HuH-7.5 (cell line): Measurements from ENCODE around the gene DENND1A.
"Not testable (repeated sequence)": the region's sequence is repeated elsewhere in the genome, so short reads cannot be mapped to it uniquely, and the experiment has no call there.

Experiments used
- DNase-seq: peaks from one replicate; pipeline ENCODE4 v3.0.0; 2011; ENCODE audit warnings: low spot score

DENND1A gene

DNA sequence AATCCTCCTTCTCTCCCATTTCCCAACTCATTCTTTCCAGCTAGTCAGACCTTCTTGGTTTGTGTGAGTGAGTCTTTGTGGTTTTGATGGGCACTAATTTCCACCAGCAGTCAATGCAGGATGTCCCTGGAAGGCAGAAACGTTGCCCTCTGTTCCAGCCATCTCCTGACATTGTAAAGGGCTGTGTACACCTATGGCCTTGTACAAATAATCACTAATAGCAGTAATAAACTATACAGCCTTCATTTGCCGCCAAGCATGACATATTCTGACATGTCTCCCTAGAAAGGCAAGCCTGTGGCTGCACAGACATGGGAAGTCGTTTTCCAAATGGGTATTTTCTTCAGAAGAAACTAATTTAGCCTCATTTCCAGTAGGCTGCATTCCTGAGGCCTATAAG lies 18.4 kb upstream of the DENND1A start:
- no peak for DNase-seq

DNA sequence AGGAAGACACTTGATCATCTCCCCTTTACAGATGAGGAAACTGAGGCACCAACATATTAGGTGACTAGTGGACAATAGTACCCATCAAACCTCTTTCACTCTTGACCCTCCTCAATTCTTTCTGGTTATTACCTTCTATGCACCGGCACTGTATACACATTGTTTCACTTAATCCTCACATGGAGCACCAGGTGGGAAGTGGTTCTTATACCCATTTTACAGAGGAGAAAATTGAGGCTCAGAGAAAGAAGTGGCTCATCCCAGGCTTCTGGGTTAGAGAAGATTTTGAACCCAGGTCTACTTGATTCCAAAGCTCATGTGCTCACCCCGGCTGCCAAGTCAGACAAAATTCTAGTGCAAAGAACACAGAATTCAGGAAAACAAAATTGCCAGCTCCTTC lies 17.4 kb upstream of the DENND1A start:
- no peak for DNase-seq

DNA sequence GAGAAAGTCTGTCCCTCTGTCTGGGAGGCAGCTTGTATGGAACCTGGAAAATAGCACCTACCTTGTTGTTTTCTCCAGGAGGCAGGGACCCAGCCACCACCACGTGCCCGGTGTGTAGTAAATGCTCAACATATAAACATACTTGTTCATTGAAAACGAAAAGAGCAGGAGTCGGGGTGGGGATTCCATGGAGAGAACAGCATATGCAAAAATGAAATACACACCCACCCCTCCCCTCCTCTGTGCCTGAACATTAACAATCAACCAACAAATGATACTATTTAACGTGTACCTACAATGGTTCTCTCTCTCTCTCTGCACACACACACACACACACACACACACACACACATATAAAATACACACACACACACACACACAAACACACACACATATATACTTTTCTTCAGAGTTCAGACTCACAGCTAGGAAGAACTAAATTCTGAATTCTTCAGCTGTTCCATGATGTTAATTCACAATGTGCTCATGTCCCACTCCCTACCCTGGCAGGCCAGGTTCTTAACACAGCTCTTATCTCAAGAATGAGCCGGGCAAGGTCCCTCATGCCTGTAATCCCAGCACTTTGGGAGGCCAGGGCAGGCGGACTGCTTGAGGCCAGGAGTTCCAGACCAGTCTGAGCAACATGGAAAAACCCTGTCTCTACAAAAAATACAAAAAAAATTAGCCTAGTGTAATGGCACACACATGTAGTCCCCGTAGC lies 16.3 kb upstream of the DENND1A start:
- DNase-seq: no peak

DNA sequence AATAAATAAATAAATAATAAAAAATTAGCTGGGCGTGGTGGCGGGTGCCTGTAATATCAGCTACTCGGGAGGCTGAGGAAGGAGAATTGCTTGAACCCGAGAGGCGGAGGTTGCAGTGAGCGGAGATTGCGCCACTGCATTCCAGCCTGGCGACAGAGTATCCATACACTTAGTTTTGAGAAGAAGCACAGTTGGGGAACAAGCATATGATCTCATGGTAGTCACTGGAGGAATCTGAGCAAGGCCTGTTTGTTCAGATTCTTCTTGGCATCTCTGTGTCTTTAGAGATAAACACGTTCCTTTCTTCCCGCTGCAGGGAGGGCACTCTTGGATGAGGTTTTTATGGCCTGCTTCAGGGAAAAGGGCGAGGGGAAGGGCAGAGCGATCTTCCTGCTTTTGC lies 15.6 kb upstream of the DENND1A start:
- DNase-seq: no peak

DNA sequence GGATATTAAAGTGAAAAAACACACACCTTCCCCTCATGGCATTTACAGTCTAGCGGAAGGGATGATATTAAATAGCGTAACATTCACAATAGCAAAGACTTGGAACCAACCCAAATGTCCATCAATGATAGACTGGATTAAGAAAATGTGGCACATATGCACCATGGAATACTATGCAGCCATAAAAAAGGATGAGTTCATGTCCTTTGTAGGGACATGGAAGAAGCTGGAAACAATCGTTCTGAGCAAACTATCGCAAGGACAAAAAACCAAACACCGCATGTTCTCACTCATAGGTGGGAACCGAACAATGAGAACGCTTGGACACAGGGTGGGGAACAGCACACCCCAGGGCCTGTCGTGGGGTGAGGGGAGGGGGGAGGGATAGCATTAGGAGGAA lies 14.5 kb upstream of the DENND1A start:
- not testable (repeated sequence) for DNase-seq

DNA sequence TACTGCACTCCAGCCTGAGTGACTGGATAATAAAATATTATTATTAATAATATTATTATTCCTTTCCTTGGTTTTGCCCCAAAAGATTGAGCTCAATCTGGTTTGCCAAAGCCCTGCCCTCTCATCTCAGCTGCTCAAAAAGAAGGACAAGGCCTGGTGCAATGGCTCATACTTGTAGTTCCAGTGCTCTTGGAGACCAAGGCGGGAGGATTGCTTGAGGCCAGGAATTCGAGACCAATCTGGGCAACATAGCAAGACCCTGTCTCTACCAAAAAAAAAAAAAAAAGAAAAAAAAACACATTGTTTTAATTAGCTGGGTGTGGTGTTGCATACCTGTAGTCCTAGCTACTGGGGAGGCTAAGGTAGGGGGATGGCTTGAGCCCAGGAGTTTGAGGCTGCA lies 13.7 kb upstream of the DENND1A start:
- no peak for DNase-seq

DNA sequence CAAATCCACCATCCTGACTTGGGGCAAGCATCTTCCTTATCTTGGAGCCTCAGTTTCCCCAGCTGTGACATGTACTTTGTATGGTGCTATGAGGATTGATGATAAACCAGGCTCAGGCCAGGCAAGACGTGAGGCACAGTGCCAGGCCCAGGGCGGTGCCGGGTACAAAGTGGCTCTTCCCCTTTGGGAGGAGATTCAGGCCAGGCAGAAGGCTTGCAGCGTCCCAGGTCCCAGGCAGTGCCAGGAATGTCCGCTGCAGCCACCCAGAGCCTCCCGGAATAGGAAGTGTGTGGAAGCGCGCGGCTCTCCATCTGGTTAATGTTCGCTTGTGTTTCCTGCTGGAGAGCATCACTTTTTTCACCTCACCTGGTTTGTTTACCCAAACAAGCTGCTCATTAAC lies 12.6 kb upstream of the DENND1A start:
- DNase-seq: no peak

DNA sequence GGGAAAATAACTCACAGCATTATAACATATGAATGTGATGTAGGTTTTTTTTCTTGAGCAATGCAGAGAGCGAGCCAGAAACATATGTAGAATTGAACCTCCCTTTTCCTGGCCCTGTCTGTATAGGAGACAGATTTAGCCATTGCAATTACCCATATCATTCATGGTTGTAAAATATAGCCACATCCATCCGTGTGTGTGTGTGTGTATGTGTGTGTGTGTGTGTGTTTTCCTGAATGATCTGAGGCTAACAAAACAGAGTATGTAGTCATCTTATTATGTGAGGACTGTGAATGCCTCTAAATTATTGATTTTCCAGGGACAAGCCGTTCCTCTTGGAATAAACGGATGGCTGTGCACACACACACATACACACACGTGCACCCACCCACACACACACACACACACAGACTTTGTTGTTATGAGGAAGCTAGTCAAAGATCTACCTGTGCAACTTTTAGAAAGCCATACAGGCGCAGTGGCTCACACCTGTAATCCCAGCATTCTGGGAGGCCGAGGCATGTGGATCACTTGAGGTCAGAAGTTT lies 11.7 kb upstream of the DENND1A start:
- DNase-seq: no peak

DNA sequence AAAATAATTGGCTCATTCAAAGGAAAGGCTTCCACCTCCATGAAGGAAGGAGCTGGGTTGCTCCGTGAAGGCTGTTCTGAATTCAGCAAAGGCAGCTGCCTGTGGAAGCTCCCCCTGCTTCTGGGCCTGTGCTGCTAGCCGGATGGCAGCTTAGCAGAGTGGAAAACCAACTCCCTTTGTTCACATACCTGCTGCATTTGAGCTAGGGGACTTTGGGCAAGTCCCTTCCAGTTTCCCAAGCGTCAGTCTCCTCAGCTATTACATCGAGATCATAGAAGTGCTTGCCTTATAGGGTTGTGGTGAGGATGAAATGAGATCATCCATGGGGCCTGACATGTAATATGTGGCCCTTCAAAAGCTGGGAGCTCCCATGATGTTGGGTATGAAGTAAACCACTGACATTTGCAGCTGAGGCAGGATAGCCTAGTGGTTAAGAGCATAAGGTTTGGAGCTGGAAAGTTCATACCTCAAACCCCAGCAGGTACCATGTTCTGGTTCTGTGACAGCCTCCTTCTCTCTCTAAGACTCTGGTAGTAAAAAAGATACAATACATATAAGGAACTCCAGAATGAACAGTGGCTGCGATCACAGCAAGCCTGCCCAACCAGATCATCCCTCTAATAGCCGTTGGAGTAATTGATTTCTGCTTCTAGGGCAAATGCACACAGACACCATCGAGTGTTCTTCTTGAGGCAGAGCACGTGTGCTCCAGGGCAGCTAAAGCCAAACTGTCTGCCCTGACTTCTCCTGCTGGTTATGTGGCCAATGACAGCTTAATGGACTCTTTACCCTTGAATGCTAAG lies 11.0 kb upstream of the DENND1A start:
- no peak for DNase-seq

DNA sequence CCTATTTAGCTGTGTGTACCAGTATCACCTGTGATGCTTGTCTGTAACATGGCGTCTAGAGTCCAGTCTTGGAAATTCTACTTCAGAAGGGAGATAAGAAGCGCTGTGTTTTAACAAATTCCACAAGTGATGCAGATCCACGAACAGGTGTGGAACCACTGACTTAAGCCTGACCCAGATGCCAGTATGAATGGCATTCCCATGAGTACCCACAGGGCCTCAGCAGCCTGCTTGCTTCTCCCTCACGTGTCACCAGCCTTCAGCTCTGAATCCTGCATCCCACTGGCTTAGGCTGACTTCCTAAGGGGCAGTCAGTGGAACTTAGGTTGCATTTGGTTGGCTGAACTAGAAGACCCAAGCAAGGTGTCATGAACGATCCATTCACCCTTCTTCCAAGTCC lies 8.5 kb upstream of the DENND1A start:
- no peak for DNase-seq

DNA sequence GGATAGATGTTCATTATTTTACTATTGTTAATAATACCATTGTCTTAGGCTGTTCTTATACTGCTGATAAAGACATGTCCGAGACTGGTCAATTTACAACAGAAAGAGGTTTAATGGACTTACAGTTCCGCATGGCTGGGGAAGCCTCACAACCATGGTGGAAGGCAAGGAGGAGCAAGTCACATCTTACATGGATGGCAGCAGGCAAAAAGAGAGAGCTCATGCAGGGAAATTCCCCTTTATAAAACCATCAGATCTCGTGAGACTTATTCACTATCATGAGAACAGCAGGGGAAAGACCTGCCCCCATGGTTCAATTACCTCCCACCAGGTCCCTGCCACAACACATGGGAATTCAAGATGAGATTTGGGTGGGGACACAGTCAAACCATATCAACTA lies 6.6 kb upstream of the DENND1A start:
- DNase-seq: not testable (repeated sequence)

DNA sequence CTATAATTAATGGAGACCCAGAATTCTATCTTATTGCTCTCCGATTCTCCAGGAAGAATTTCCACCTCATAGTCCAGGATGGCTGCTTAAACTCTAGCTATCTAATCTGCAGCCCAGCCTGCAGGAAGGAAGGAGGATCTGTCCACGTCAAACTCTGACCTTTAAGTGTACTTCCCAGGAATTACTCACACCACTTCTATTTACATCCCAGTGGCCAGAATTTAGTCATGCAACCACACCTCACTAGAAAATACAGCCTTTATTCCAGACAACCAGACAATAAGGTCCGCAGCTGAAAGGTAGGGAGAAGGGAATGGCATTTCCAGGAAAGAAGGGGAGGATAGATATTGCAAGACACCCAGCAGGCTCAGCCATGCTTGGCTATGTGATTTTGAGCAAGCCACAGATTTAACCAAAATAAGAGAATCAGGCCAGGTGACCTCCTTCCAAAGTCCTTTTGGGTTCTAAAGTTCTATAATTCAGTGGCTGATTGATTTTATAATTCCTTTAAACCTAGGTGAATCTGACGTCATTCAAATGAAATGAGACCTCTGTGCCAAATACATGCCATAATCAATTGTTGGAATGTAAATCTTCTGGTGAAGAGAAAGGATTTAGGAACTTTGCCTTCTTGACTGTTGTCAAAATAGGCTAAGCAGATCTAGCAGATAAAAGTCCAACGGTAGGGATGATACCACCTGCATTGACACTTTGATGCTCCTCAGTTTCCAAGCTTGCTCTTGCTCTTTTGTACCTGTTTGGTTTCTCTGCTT lies 3.7 kb upstream of the DENND1A start:
- peak; percentile 47 for DNase-seq

DNA sequence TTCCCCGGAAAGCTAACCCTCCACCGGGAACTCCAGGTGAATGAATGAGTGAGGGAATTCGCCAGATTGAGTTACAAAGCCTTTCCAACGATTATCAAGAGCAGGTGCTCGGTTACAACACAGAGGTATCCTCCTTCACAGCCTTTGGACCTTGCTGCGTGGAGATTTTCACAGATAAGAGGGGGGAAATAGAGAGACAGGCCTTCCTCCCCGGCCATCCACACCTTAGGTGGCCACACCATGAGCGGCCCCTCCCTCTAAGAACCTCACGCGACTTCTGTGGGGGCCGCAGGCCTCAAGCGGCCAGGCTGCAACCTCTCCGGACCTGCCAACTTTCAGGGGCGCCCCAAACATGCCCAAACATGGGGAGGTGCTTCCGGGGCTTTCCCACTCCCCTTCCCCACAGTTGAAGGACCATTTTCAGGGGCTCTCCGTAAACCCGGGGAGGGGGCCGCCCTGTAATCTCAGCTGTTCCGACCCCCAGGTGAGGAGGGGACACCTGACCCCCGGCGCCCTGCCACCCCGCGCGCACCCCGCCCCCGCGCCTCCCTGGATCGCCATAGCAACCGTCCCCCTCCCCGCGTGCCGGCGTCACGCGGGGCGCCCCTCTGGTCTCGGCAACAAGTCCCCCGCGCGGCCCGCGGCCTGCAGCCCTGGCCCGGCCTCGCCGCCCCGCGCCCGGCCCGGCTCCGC lies 603 bp downstream of the DENND1A start:
- DNase-seq: peak; percentile 51

DNA sequence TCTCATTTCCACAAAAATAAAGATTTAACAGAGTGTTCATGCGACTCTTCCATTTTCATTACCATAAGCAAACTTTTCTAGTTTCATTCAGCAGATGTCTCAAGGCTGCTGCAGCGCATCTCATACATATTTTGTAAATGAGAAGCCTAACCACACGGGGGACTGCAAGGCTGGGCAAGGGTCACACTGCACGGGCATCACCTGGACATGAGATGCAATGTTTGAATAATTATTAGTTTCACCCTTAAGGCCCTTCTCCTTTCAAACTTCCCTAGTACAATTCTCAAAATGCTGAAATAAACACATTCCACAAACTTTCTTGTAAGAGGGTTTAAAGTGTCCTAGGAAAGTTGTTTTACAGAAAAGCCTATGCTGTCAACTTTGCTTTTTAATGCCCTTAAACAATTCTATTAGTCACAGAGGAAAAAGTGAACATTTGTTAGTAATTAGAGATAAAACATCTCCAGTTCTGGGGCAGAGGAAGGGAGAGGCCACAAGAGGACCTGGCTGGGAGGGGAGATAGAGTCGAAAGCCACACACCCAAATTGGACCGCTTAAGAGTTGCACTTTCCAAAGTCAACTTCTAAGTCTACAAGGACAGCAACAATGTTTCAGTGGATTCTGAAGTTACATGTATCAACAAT lies 1.3 kb downstream of the DENND1A start:
- DNase-seq: no peak

DNA sequence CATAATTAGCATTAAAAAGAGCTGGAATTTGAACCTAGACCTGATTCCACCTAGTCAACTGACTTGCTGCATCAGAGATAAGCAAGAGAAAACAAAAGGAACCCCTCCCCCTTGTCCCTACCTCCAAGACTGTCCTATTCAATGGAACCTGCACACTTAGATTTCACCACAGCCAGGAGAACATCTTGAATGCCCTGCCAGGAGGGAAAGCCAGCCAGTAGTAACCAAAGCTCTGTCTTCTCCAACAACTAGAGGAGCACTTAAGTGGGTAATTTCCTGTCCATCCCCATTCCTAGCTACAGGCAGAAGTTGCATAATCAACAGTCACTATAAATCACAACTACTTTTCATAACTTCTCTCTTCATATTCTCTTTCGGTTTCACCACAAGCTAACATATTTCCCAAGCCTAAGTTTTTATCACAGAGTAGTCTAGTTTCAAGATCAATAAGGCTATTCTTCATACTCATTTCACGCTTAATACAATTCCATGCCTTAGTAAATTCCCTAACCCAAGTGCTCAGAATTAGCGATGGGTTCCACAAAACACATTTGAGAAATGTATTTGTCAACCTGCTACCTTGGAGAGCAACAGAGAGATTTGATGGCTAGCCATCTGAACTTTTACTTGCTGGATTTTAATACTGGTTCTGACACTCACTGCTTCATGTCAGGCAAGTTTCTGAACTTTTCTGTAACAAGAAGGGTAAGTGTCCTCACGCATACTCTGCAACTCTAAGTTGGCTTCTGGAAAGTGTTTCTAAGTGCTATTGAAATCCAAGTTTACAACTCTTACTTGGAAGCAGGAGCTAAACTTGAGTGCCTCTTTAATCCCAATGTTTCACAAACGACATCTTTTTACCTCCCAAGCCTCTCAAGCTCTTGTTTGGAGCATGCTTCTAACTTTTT lies 2.0 kb downstream of the DENND1A start:
- DNase-seq: no peak

DNA sequence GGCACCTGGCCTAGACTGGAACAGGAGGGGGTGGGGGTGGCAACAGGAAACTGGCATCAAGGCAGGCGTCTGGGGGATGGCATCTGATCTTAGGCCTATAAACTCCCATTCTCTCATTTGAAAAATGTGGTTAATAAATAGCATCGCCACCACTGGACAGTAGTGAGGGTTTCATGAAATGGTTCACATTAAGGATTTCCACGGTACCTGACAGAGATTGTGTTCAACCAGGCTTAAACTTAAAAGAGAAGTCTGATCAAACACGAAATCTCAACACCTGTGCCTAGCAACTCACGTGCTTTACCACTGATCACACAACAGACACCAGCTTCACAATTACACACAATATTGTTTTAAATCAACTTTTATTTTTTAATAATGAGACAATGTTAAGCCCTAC lies 3.0 kb downstream of the DENND1A start:
- DNase-seq: no peak

DNA sequence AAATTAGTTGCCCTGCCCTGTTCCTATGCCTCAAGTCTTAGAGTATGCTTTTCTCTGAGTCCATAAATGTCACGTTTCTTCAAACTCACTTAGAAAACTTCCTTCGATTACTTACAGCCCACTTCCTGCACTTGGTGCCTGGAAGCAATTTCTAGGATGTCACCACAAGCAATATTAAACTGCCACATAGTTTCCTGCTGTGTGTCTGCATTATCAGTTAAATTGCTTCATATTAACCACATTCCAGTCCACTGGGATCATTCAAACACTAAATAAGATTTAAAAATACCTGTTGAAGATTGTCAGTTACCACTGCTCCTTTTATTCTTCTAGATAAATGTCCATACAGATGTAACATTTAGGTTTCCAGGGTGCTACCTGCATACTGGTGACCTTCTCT lies 4.1 kb downstream of the DENND1A start:
- DNase-seq: no peak

DNA sequence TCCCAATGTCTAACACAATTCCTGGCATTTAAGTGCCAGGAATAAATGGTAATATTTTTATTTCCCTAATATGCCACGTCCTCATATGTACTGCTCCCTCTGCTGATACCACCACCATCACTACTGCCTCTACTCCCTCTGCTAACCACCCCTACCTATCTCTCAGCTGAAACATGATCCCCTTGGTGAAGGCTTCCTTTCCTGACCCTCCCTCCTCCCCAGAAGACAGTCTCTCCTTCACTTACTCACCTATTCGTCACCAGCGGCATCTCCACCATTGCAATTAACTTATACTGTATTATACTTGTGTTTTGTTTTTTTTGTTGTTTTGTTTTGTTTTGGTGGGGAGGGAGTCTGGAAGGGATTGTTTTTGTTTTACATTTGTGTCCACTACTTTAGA lies 4.8 kb downstream of the DENND1A start:
- no peak for DNase-seq

DNA sequence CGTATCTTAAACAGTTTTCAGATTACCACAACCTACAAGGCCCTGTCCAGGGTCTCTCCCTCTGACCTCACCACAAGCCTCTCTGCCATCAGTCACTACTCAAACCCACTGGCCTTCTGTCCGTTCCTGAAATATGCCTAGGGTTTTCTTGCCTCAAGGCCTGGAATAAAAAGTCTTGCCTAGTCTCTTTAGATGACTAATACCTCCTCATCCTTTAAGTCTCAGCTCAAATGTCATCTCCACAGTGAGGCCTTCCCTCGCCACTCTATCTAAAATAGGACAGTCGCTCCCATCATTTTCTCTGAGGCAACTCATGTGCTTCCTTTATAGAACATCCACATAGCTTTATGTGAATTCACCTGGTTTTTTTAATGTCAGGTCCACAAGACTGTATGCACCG lies 5.2 kb downstream of the DENND1A start:
- no peak for DNase-seq

DNA sequence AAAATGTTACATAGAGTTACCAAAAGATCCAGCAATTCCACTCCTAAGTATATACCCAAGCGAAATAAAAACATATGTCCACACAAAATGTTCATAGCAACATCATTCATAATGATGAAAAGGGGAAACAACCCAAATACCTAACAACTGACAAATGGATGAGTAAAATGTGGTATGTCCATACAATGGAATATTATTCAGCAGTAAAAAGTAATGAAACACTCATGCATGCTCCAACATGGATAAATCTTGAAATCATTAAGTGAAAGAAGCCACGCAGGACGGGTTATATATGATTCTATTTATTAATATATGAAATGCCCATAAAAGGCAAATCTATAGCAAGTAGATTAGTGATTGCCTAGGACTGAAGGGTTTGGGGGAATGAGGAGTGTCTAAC lies 6.0 kb downstream of the DENND1A start:
- no peak for DNase-seq

DNA sequence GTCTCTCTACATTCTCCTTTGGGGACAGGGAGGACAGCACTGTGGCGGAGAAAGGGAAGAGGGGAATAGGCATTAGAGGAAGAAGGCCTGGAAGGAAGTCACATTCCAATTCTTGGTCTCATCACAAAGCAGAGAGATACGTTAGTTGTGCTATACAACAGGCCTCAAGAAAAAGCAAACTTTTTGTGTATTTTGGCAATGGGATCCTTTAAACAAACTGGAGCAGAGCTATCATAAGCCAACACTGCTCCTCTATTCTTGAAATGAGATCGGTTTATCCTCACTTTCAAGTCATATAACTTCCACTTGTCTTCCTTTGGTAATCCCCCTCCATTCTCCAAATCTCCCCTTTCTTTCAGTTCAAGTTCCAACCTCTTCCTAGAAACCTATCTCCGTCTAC lies 6.5 kb downstream of the DENND1A start:
- no peak for DNase-seq
